GM13977 (cell line): ENCODE measurements around the gene TNKS2.

Experiments
- DNase-seq: peaks from one replicate; pipeline ENCODE4 v3.0.0; 2012; ENCODE audit warnings: low spot score
- CTCF ChIP-seq: IDR thresholded peaks from 2 replicates; pipeline ENCODE4 v1.5.1; 2012; ENCODE audit warnings: mild to moderate bottlenecking, control low read depth; ENCODE audit not compliant: insufficient read depth; ENCODE audit errors: extremely low read depth, missing control alignments
- in situ Hi-C: fragments of 300-500 bp; cut with MboI; formaldehyde crosslinking; loops from one replicate; pipeline ENCODE4 v1.12.0; 2022; ENCODE audit warnings: low sequenced_read_pairs, low pct_unique_long_range_greater_than_20kb, mixed read lengths, inconsistent platforms; ENCODE audit not compliant: unreplicated experiment

Gene TNKS2

DNA sequence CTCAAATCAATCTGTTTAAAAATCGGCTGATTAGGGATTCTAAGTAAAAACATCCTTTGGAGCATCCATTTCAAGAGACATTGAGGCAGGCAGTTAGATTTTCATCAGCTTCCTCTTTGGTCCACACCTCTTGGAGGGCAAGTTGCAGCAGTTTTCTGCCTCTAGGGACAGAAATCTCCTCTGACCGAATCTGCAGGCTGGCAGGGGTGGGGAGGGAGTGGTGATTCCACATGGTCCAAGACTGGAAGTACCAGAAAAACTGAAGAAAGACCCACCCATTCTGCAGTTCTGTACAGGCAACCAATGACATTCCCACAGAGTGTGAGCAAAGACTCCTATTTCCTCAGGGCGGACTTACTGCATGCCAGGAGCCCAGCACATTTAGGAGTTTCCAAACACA is 82.1 kb downstream of the TNKS2 start:
- no peak for TF ChIP-seq CTCF
- in situ Hi-C loops, result no loop called here
- DNase-seq, result no peak

- no peak for DNase-seq
- in situ Hi-C loops, result no loop called here
- no peak for TF ChIP-seq CTCF
Observed at GRCh38 chr10:91883549-91884444, 85.6 kb downstream of the TNKS2 start.

- no peak for DNase-seq
- no peak for TF ChIP-seq CTCF
- in situ Hi-C loops, result no loop called here
Observed at GRCh38 chr10:91884536-91884935, 86.3 kb downstream of the TNKS2 start.

DNA sequence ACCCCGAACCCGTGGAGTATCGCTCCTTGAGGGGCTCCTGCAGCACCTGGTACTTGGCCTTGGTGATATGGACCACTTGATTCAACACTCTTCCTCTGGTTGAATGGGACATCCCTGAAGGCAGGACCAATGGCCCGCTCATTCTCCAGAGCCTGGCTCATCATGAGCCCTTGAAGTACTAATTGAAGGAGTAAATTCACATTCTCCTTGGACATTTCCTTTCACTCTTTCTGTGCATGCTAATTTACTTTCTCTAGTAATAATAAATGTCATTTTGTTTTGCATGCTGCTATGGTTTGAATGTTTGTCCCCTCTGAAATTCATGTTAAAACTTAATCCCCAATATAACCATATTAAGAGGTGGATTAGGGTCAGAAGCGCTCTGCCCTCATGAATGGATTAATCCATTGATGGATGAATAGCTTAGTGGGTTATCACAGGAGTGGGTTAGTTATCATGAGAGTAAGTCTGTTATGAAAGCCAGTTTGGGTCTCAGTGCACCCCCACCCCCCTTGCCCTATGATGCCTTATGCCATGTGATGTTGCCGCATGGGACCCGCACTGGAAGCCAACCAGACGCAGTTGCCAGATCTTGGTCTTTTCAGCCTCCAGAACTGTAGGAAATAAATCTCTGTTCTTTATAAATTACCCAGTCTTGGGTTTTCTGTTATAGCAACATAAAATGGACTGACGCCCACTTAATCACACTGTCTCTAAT is 87.3 kb downstream of the TNKS2 start:
- no peak for DNase-seq

DNA sequence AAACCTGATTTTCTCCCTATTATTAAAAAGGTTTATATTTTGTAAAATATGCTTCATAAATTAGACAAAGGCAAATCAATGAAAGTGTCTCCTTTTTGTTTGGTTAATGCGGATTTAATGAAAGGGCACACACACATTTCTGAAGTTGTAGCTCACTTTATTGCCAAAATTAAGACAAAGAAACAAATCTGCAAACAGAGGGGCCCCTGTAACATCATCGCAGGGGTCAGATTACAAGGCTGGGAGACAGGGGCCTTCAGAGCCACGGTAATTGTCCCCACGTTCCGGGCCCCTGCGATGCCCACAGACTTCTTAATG is 88.7 kb downstream of the TNKS2 start:
- in situ Hi-C loops, result no loop called here
- no peak for DNase-seq
- TF ChIP-seq CTCF, result no peak

More for the DNA sequence above, 87.3 kb downstream of the TNKS2 start:
- in situ Hi-C loops, result no loop called here
- no peak for TF ChIP-seq CTCF

- peak; percentile 67 for DNase-seq
- no peak for TF ChIP-seq CTCF
- in situ Hi-C loops, result no loop called here
Observed at GRCh38 chr10:91887272-91888076, 89.2 kb downstream of the TNKS2 start.
